B cell (primary cell): Measurements from ENCODE around the gene PRKD2. TPM values are rescaled to one million over a fixed set of nuclear protein-coding genes. Genes with fewer than 3 reads are reported as not detected.

ENCODE experiments used
- ATAC-seq: fragments of 200-7000 bp; cut with Tn5 transposase; one replicate; pipeline ENCODE4 v1.10.0; 2021; ENCODE audit warnings: low read depth, mild to moderate bottlenecking, moderate number of reproducible peaks, moderate library complexity
- CTCF ChIA-PET: fragments of 350-600 bp; sonication (Branson Sonifier 250); formaldehyde crosslinking; loops from one replicate; lab custom pipeline; 2021; ENCODE audit warnings: antibody characterized with exemption, inconsistent platforms; lab: Charles Lee
- POLR2A ChIA-PET: fragments of 350-600 bp; sonication (Branson Sonifier 250); formaldehyde crosslinking; loops from one replicate; lab custom pipeline; 2021; ENCODE audit warnings: antibody characterized with exemption; lab: Charles Lee
- DNase-seq: peaks from one replicate; pipeline ENCODE4 v3.0.0; 2013
- H2AFZ ChIP-seq: 2 replicates; pipeline ENCODE4 v1.6.1; 2012; ENCODE audit warnings: mild to moderate bottlenecking, low read depth, low read length; ENCODE audit not compliant: insufficient read depth, poor library complexity, severe bottlenecking
- H3K27ac ChIP-seq, 2 donors: 1 replicate in 1 of 2; 2 replicates in 1 of 2; pipeline ENCODE4 v1.5.1; 2012 to 2013; ENCODE audit warnings: low read length in 2 of 2, mild to moderate bottlenecking in 2 of 2, moderate library complexity in 1 of 2
- H3K27me3 ChIP-seq, 4 experiments: fragments of 200-600 bp in 1 of 4; sonication (generic) in 1 of 4; replicated peaks in 1 of 4; 1 replicate in 2 of 4; 2 replicates in 2 of 4; pipeline versions ENCODE4 v1.6.1 to v1.7.0; 2013 to 2016; ENCODE audit warnings: low read length in 3 of 4, mild to moderate bottlenecking in 2 of 4, mixed read lengths in 1 of 4, moderate library complexity in 1 of 4; ENCODE audit not compliant: insufficient read depth in 4 of 4, control insufficient read depth in 3 of 4; ENCODE audit errors: control extremely low read depth in 1 of 4
- H3K36me3 ChIP-seq, 2 experiments: replicated peaks in 1 of 2; 1 replicate in 1 of 2; 2 replicates in 1 of 2; pipeline versions ENCODE4 v1.6.1 to v1.7.1; 2013; ENCODE audit warnings: low read length in 1 of 2; ENCODE audit not compliant: insufficient read depth in 2 of 2, control insufficient read depth in 1 of 2; ENCODE audit errors: control extremely low read depth in 1 of 2, extremely low read depth in 1 of 2
- H3K4me1 ChIP-seq, 2 donors: fragments of 200-600 bp in 1 of 2; sonication (generic) in 1 of 2; 1 replicate in 1 of 2; 2 replicates in 1 of 2; pipeline versions ENCODE4 v1.5.1 to v1.6.1; 2013 to 2017; ENCODE audit warnings: low read length in 2 of 2; ENCODE audit not compliant: control insufficient read depth in 2 of 2, insufficient read depth in 2 of 2
- H3K4me2 ChIP-seq: replicated peaks from 2 replicates; pipeline ENCODE3; 2012; ENCODE audit warnings: mild to moderate bottlenecking, low read depth, low read length; ENCODE audit not compliant: poor library complexity, severe bottlenecking
- H3K4me3 ChIP-seq, 5 experiments: fragments of 200-600 bp in 1 of 5; sonication (generic) in 1 of 5; 1 replicate in 3 of 5; 2 replicates in 2 of 5; pipeline versions ENCODE4 v1.5.1 to v1.7.0; 2011 to 2016; ENCODE audit warnings: low read length in 4 of 5, mild to moderate bottlenecking in 4 of 5, low read depth in 2 of 5, control low read depth in 1 of 5, moderate library complexity in 1 of 5; ENCODE audit not compliant: insufficient read depth in 1 of 5; ENCODE audit errors: control extremely low read depth in 1 of 5, extremely low read depth in 1 of 5
- H3K79me2 ChIP-seq: fragments of 200-600 bp; sonication (generic); one replicate; pipeline ENCODE4 v1.6.0; 2016; ENCODE audit warnings: low read length; ENCODE audit not compliant: control insufficient read depth, insufficient read depth
- H3K9ac ChIP-seq: fragments of 200-600 bp; sonication (generic); 2 replicates; pipeline ENCODE4 v1.6.1; 2017; ENCODE audit warnings: mild to moderate bottlenecking, low read length, moderate library complexity
- H3K9me3 ChIP-seq, 3 donors: one replicate each; pipeline versions ENCODE4 v1.6.1 to v1.7.1; 2013; ENCODE audit warnings: low read length in 2 of 3; ENCODE audit not compliant: control insufficient read depth in 2 of 3, insufficient read depth in 1 of 3; ENCODE audit errors: control extremely low read depth in 1 of 3
- H4K20me1 ChIP-seq: 2 replicates; pipeline ENCODE4 v1.6.0; 2012; ENCODE audit warnings: mild to moderate bottlenecking, low read length; ENCODE audit not compliant: insufficient read depth, control insufficient read depth, poor library complexity, severe bottlenecking
- H3K27ac Mint-ChIP-seq: one replicate; pipeline ENCODE4 v1.8.0; 2021; ENCODE audit warnings: mixed read lengths
- H3K27me3 Mint-ChIP-seq: one replicate; pipeline ENCODE4 v1.8.0; 2021; ENCODE audit warnings: mixed read lengths
- H3K4me1 Mint-ChIP-seq: one replicate; pipeline ENCODE4 v1.8.0; 2021; ENCODE audit warnings: mixed read lengths
- H3K4me3 Mint-ChIP-seq: one replicate; pipeline ENCODE4 v1.8.0; 2021; ENCODE audit warnings: mixed read lengths
- H3K9me3 Mint-ChIP-seq: one replicate; pipeline ENCODE4 v1.8.0; 2022; ENCODE audit warnings: mixed read lengths; ENCODE audit not compliant: insufficient read depth
- EZH2 ChIP-seq: IDR thresholded peaks from 2 replicates; pipeline ENCODE4 v1.6.1; 2012; ENCODE audit warnings: borderline replicate concordance, low read depth, mild to moderate bottlenecking, moderate library complexity, low read length; ENCODE audit not compliant: insufficient read depth, poor library complexity, severe bottlenecking
- WGBS: methylation state at CpG from one replicate; pipeline ENCODE4 v1.1.5; 2013; ENCODE audit warnings: missing lambda C conversion rate; ENCODE audit not compliant: insufficient coverage; 5-methylcytosine and 5-hydroxymethylcytosine counted together
- intact Hi-C: fragments of 100-400 bp; cut with micrococcal nuclease; formaldehyde crosslinking; loops from one replicate; pipeline ENCODE4 v1.10.0; 2022
- polyA plus RNA-seq: library from polyadenylated mRNA; depleted of rRNA; stranded (reverse); fragments of >200 nt; gene quantifications from 2 replicates; pipeline ENCODE4 v1.2.3, GENCODE V29; 2012
- total RNA-seq, 2 donors: library from RNA; stranded (reverse); fragments of 120-200 nt in 1 of 2; gene quantifications; 1 replicate in 1 of 2; 2 replicates in 1 of 2; pipeline versions ENCODE4 v1.2.3 to v1.2.4, GENCODE V29; 2013 to 2022
- TF ChIP-seq, protein P1 (sequence below): fragments of 200-600 bp; IDR thresholded peaks from one replicate; pipeline ENCODE4 v1.8.0; 2022; ENCODE audit warnings: antibody characterized with exemption, mild to moderate bottlenecking

The PRKD2 gene
- total and polyA plus RNA-seq, 2 donors (not counting 1 experiment from before 2014, with no cell fraction given) = 192 to 208 TPM

- H3K27ac Mint-ChIP-seq = no peak overlapping the region
- ATAC-seq (no peak), DNase-seq (no peak)
- no peak overlapping the region for H3K27ac ChIP-seq
- H3K79me2 ChIP-seq = no peaks in the 10 kb centered on the region
- no peak overlapping the region for H3K4me3 Mint-ChIP-seq
- peaks cover 0 to 58% (median 24%) of the 10 kb centered on the region in 4 experiments for H3K27me3 ChIP-seq
- peaks cover 8% of the 10 kb centered on the region for H3K4me1 Mint-ChIP-seq
- ChIA-PET CTCF (no interaction called here), POLR2A (no interaction called here)
- H3K4me2 ChIP-seq = no peak overlapping the region
- TF ChIP-seq, protein P1, sequence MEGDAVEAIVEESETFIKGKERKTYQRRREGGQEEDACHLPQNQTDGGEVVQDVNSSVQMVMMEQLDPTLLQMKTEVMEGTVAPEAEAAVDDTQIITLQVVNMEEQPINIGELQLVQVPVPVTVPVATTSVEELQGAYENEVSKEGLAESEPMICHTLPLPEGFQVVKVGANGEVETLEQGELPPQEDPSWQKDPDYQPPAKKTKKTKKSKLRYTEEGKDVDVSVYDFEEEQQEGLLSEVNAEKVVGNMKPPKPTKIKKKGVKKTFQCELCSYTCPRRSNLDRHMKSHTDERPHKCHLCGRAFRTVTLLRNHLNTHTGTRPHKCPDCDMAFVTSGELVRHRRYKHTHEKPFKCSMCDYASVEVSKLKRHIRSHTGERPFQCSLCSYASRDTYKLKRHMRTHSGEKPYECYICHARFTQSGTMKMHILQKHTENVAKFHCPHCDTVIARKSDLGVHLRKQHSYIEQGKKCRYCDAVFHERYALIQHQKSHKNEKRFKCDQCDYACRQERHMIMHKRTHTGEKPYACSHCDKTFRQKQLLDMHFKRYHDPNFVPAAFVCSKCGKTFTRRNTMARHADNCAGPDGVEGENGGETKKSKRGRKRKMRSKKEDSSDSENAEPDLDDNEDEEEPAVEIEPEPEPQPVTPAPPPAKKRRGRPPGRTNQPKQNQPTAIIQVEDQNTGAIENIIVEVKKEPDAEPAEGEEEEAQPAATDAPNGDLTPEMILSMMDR = no peak
- TF ChIP-seq EZH2 = no peak
- H3K36me3 ChIP-seq = no peaks in the 10 kb centered on the region
- no peak overlapping the region for H2AFZ ChIP-seq
- H3K9ac ChIP-seq = no peak overlapping the region
- intact Hi-C loops = no loop called here
- no peak overlapping the region for H3K4me3 ChIP-seq
- peaks cover 8 to 9% of the 10 kb centered on the region in 2 donors for H3K4me1 ChIP-seq
- H3K9me3 Mint-ChIP-seq = no peaks in the 10 kb centered on the region
- H3K27me3 Mint-ChIP-seq = peaks cover 59% of the 10 kb centered on the region
- peaks cover 0 to 26% (median 14%) of the 10 kb centered on the region in 3 donors for H3K9me3 ChIP-seq
- H4K20me1 ChIP-seq = no peaks in the 10 kb centered on the region
- WGBS = 98% methylated on average over 4 of the region's 7 CpGs
These were observed 66.5 kb downstream of the PRKD2 start for GRCh38 chr19:46650445-46650844.

GRCh38 chr19:46648961-46649960, 67.7 kb downstream of the PRKD2 start:
- H3K9me3 Mint-ChIP-seq = no peaks in the 10 kb centered on the region

More at GRCh38 chr19:46648961-46649960, 67.7 kb downstream of the PRKD2 start:
- H3K27ac ChIP-seq = no peak overlapping the region
- no peaks in the 10 kb centered on the region for H4K20me1 ChIP-seq
- intact Hi-C loops = no loop called here
- DNase-seq = no peak
- H3K79me2 ChIP-seq = no peaks in the 10 kb centered on the region
- peaks cover 8% of the 10 kb centered on the region for H3K4me1 Mint-ChIP-seq
- no peak overlapping the region for H2AFZ ChIP-seq
- no peak overlapping the region for H3K4me3 ChIP-seq
- no peak overlapping the region for H3K4me3 Mint-ChIP-seq
- CTCF ChIA-PET = no interaction called here
- H3K4me2 ChIP-seq = no peak overlapping the region
- H3K27ac Mint-ChIP-seq = no peak overlapping the region
- 29% methylated on average over 144 of the region's 144 CpGs for WGBS
- peaks cover 0 to 61% (median 24%) of the 10 kb centered on the region in 4 experiments for H3K27me3 ChIP-seq
- H3K4me1 ChIP-seq = peaks cover 6 to 8% of the 10 kb centered on the region in 2 donors
- H3K9ac ChIP-seq = no peak overlapping the region
- POLR2A ChIA-PET = no interaction called here
- H3K9me3 ChIP-seq = peaks cover 0 to 26% (median 14%) of the 10 kb centered on the region in 3 donors
- no peak for ATAC-seq
- TF ChIP-seq EZH2 = no peak
- TF ChIP-seq, protein P1 = no peak
- peaks cover 57% of the 10 kb centered on the region for H3K27me3 Mint-ChIP-seq
- no peaks in the 10 kb centered on the region for H3K36me3 ChIP-seq
